Trophoblast cell (in vitro differentiated cells and primary cell): ENCODE data around the gene HTD2.

Experiments
- DNase-seq, 2 donors: peaks; one replicate each; pipeline ENCODE4 v3.0.0-alpha.2; 2016
- H2AFZ ChIP-seq: 2 replicates; pipeline ENCODE4 v1.6.1; 2013; ENCODE audit warnings: low read length, moderate library complexity, mild to moderate bottlenecking; ENCODE audit not compliant: insufficient read depth, poor library complexity
- H2AK5ac ChIP-seq: 2 replicates; pipeline ENCODE4 v1.6.1; 2013; ENCODE audit warnings: mild to moderate bottlenecking, low read length
- H2BK120ac ChIP-seq: 2 replicates; pipeline ENCODE4 v1.6.1; 2013; ENCODE audit warnings: low read length, mild to moderate bottlenecking, moderate library complexity; ENCODE audit not compliant: insufficient read depth, poor library complexity
- H2BK12ac ChIP-seq: 2 replicates; pipeline ENCODE4 v1.6.1; 2013; ENCODE audit warnings: mild to moderate bottlenecking, low read length, moderate library complexity
- H2BK5ac ChIP-seq: 2 replicates; pipeline ENCODE4 v1.6.1; 2013; ENCODE audit warnings: low read length, low read depth, moderate library complexity, mild to moderate bottlenecking; ENCODE audit not compliant: poor library complexity
- H3K14ac ChIP-seq: 2 replicates; pipeline ENCODE4 v1.6.1; 2013; ENCODE audit warnings: mild to moderate bottlenecking, low read length
- H3K18ac ChIP-seq: 2 replicates; pipeline ENCODE4 v1.6.1; 2013; ENCODE audit warnings: mild to moderate bottlenecking, low read length
- H3K23ac ChIP-seq: 2 replicates; pipeline ENCODE4 v1.6.1; 2013; ENCODE audit warnings: low read length
- H3K27ac ChIP-seq: 2 replicates; pipeline ENCODE4 v1.5.1; 2013; ENCODE audit warnings: low read depth, mild to moderate bottlenecking, inconsistent platforms, low read length, moderate library complexity
- H3K27me3 ChIP-seq: 2 replicates; pipeline ENCODE4 v1.6.1; 2013; ENCODE audit warnings: inconsistent platforms, mild to moderate bottlenecking, low read length, moderate library complexity; ENCODE audit not compliant: insufficient read depth
- H3K36me3 ChIP-seq, 2 experiments: 1 replicate in 1 of 2; 2 replicates in 1 of 2; pipeline ENCODE4 v1.6.1; 2013; ENCODE audit warnings: low read length in 2 of 2, mild to moderate bottlenecking in 2 of 2, moderate library complexity in 1 of 2; ENCODE audit not compliant: insufficient read depth in 2 of 2, control insufficient read depth in 1 of 2
- H3K4ac ChIP-seq: 2 replicates; pipeline ENCODE4 v1.6.1; 2013; ENCODE audit warnings: low read depth, mild to moderate bottlenecking, low read length, moderate library complexity
- H3K4me1 ChIP-seq, 2 experiments: 1 replicate in 1 of 2; 2 replicates in 1 of 2; pipeline ENCODE4 v1.6.1; 2013; ENCODE audit warnings: low read length in 2 of 2, mild to moderate bottlenecking in 2 of 2, moderate library complexity in 1 of 2; ENCODE audit not compliant: insufficient read depth in 2 of 2, control insufficient read depth in 1 of 2
- H3K4me2 ChIP-seq: 2 replicates; pipeline ENCODE4 v1.6.1; 2013; ENCODE audit warnings: inconsistent platforms, mild to moderate bottlenecking, low read length, moderate library complexity
- H3K4me3 ChIP-seq: 2 replicates; pipeline ENCODE4 v1.5.1; 2013; ENCODE audit warnings: mild to moderate bottlenecking, low read depth, low read length, inconsistent platforms
- H3K79me1 ChIP-seq: one replicate; pipeline ENCODE4 v1.6.1; 2013; ENCODE audit warnings: low read length
- H3K79me2 ChIP-seq: 2 replicates; pipeline ENCODE4 v1.6.1; 2013; ENCODE audit warnings: low read length, mild to moderate bottlenecking; ENCODE audit not compliant: control insufficient read depth, insufficient read depth, poor library complexity
- H3K9ac ChIP-seq: 2 replicates; pipeline ENCODE4 v1.6.1; 2013; ENCODE audit warnings: mild to moderate bottlenecking, low read length
- H3K9me3 ChIP-seq: 2 replicates; pipeline ENCODE4 v1.6.1; 2013; ENCODE audit warnings: low read depth, mild to moderate bottlenecking, control low read depth, inconsistent platforms, low read length; ENCODE audit not compliant: insufficient read depth
- H4K12ac ChIP-seq: 2 replicates; pipeline ENCODE4 v1.6.1; 2013; ENCODE audit warnings: low read depth, mild to moderate bottlenecking, low read length, moderate library complexity
- H4K8ac ChIP-seq: 2 replicates; pipeline ENCODE4 v1.6.1; 2013; ENCODE audit warnings: low read depth, mild to moderate bottlenecking, low read length, moderate library complexity
- H4K91ac ChIP-seq: one replicate; pipeline ENCODE4 v1.6.1; 2013; ENCODE audit warnings: low read depth, mild to moderate bottlenecking, low read length, moderate library complexity
- WGBS: extraction: QIAGEN DNeasy Blood & Tissue Kit; methylation state at CpG from one replicate; pipeline ENCODE4 v1.1.7; 2013; ENCODE audit warnings: missing lambda C conversion rate; ENCODE audit not compliant: insufficient read length, insufficient coverage; ENCODE audit errors: extremely low coverage; 5-methylcytosine and 5-hydroxymethylcytosine counted together

The HTD2 gene

DNA sequence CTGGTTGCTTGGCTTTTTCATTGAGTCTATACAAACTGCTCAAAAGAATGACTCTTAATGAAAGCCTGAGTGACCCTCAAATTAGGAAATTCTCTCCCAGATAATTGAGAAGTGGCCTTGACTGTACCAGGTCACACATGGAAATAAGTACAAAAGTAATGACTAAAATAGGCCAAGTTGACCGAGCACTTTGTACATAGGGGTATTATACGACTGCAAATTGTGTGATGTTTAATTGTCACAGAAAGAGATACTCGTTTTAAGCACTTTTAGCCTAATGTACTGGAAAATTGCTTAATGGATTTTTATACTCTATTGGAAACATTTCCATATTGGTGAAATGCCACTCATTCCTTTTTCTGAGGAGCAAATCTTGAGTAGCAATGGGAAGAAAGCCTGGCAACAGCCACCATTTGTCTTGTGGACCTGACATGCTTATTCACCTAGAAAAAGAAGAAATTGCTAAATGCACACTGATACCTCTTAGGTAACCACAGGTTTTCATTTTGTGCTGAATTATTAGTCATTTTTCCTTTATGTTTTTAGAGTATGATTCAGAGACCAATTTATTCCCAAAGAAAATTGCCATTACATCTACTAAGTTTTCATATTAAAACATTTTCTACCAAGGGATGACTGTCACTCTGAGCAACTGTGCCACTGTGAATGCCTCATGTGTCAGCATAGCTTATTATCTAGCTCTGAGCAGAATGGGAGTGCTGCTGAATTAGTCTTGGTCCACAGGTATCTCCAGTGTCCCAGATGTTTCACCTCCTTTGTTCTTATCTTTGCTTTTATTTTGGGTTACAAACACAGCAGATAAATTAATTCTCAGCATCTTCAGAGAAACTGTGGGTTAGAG, 17.4 kb downstream of the HTD2 start:
- no CpG with 5 or more reads among the region's 3 CpGs for WGBS
- DNase-seq = no peak
- Histone ChIP-seq H3K79me1 (no peaks in the 10 kb centered on the region), H3K4ac (no peak overlapping the region), H3K4me3 (no peak overlapping the region), H4K12ac (no peak overlapping the region), H2AK5ac (no peak overlapping the region), H3K9me3 (no peaks in the 10 kb centered on the region), H2AFZ (no peak overlapping the region), H3K79me2 (no peaks in the 10 kb centered on the region), H2BK12ac (no peak overlapping the region), H2BK5ac (no peak overlapping the region), H3K23ac (no peak overlapping the region), H3K36me3 (peaks cover 0 to 3% of the 10 kb centered on the region in 2 experiments), H3K4me2 (no peak overlapping the region), H4K91ac (no peak overlapping the region), H3K14ac (no peak overlapping the region), H3K27me3 (no peaks in the 10 kb centered on the region), H3K4me1 (no peaks in the 10 kb centered on the region), H3K18ac (no peak overlapping the region), H4K8ac (no peak overlapping the region), H3K27ac (no peak overlapping the region), H2BK120ac (no peak overlapping the region), H3K9ac (no peak overlapping the region)

DNA sequence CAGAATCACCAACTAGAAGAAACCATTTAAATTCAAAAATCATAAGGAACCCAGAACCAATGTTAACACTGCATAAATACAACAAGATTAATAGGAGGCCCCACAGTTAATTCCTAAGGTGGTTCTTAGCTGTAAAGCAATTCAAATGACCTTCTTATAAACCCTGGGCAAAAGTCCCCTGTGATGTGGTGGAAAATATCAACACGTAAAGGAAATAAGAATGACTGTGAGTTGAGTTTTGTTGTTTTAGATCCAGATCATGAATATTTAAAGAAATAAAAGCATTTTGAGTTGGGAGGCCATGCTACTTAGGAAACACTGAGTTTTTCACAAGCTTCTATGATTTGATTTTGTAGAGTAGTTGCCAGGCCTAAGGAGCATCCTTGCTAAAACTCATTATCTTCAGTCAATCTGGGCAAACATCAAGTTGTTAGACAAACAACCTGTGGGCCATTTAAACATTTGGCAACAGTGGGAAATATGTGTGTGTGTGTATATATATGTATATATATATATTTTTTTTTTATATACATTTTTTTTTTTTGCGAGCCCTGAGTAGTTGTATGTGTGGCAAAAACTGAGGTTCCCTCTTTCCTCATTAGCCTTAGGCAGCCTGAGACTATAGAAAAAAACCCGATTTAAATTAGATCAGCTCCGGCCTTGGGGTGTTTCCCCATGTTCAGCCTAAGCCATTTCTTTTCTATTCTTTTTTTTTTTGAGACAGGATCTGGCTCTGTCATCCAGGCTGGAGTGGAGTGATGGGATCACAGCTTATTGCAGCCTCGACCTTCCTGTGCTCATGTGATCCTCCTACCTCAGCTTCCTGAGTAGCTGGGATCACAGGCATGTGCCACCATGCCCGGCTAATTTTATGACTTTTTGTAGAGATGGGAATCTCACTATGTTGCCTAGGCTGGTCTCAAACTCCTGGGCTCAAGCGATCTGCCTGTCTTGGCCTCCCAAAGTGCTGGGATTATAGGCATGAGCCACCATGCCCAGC, 18.4 kb downstream of the HTD2 start:
- Histone ChIP-seq H3K14ac (no peak overlapping the region), H3K4me1 (no peaks in the 10 kb centered on the region), H4K91ac (no peak overlapping the region), H3K4me3 (no peak overlapping the region), H3K27me3 (no peaks in the 10 kb centered on the region), H3K9ac (no peak overlapping the region), H4K8ac (no peak overlapping the region), H2BK120ac (no peak overlapping the region), H3K27ac (no peak overlapping the region), H4K12ac (no peak overlapping the region), H3K18ac (no peak overlapping the region), H3K79me1 (no peaks in the 10 kb centered on the region), H2BK12ac (no peak overlapping the region), H3K79me2 (no peaks in the 10 kb centered on the region), H3K4me2 (no peak overlapping the region), H3K36me3 (no peaks in the 10 kb centered on the region), H3K4ac (no peak overlapping the region), H2AK5ac (no peak overlapping the region), H3K23ac (no peak overlapping the region), H3K9me3 (no peaks in the 10 kb centered on the region), H2BK5ac (no peak overlapping the region), H2AFZ (no peak overlapping the region)
- WGBS = no CpG with 5 or more reads among the region's 7 CpGs
- no peak for DNase-seq

DNA sequence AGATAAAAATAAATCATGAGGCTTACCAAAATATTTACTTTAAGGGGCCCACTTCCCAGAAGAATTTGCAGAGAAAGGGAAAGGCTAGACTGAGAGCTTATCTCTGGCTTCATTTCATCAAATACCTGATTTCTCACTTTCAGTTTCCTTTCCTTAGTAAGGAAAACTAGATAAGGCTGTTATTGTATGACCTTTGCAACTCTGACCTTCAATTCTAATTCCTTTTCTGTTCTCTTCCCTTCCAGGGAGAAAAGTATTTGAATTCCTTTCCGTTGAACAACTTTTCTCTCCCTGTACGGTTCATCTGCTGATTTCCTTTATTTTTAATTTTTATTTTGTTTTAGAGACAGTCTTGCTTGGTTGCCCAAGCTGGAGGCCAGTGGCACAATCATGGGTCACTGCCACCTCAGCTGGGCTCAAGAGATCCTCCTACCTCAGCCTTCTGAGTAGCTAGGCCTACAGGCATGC, 19.2 kb downstream of the HTD2 start:
- H4K8ac ChIP-seq = no peak overlapping the region
- H4K91ac ChIP-seq = no peak overlapping the region
- DNase-seq = peak in 1 of 2 donors; percentile 41
- H3K79me2 ChIP-seq = no peaks in the 10 kb centered on the region
- no peak overlapping the region for H2BK5ac ChIP-seq
- no peaks in the 10 kb centered on the region for H3K4me1 ChIP-seq
- no peak overlapping the region for H4K12ac ChIP-seq
- no peaks in the 10 kb centered on the region for H3K27me3 ChIP-seq
- no peak overlapping the region for H3K4me3 ChIP-seq
- no peak overlapping the region for H3K14ac ChIP-seq
- H2AK5ac ChIP-seq = no peak overlapping the region
- H3K4me2 ChIP-seq = no peak overlapping the region
- no peaks in the 10 kb centered on the region for H3K79me1 ChIP-seq
- no peak overlapping the region for H3K23ac ChIP-seq
- no peak overlapping the region for H3K4ac ChIP-seq
- H3K9ac ChIP-seq = no peak overlapping the region
- no peaks in the 10 kb centered on the region for H3K9me3 ChIP-seq
- no peak overlapping the region for H3K27ac ChIP-seq
- no peak overlapping the region for H2BK12ac ChIP-seq
- H2AFZ ChIP-seq = no peak overlapping the region
- no peak overlapping the region for H3K18ac ChIP-seq
- no peaks in the 10 kb centered on the region for H3K36me3 ChIP-seq
- H2BK120ac ChIP-seq = no peak overlapping the region
- no CpG with 5 or more reads among the region's 2 CpGs for WGBS

DNA sequence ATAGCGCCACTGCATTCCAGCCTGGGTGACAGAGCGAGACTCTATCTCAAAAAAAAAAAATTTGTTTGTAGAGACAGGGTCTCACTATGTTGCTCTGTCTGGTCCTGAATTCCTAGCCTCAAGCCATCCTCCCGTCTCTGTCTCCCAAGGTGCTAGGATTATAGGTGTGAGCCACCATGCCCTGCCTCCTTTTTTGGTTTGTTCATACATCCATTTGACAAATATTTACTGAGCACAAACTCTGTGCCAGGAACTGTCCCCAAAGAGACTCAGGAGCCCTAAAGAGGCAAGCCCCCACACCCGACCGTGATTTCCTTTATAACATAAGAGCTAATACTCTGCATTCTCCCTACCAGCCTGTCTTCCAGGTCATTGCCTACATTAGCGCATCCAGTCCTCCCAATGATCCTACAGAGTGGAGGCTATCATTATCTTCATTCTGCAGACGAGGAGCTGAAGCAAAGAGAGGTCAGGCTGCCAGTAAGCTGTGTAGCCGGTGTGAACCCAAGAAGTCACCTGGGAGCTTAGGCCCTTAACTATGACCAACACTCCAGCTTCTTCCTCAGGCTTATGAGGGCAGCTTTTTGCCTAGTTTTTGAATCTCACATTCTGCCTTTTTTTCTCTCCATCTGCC, 20.1 kb downstream of the HTD2 start:
- Histone ChIP-seq H2AFZ (no peak overlapping the region), H3K4me2 (no peak overlapping the region), H3K27me3 (no peaks in the 10 kb centered on the region), H4K12ac (no peak overlapping the region), H3K9me3 (no peaks in the 10 kb centered on the region), H2BK120ac (no peak overlapping the region), H3K9ac (no peak overlapping the region), H3K27ac (no peak overlapping the region), H3K4me1 (no peaks in the 10 kb centered on the region), H3K18ac (no peak overlapping the region), H2BK5ac (no peak overlapping the region), H2AK5ac (no peak overlapping the region), H2BK12ac (no peak overlapping the region), H3K79me1 (no peaks in the 10 kb centered on the region), H3K36me3 (no peaks in the 10 kb centered on the region), H3K4me3 (no peak overlapping the region), H3K79me2 (no peaks in the 10 kb centered on the region), H3K4ac (no peak overlapping the region), H3K23ac (no peak overlapping the region), H4K8ac (no peak overlapping the region), H3K14ac (no peak overlapping the region), H4K91ac (no peak overlapping the region)
- peak; percentile 22 to 28 for DNase-seq
- no CpG with 5 or more reads among the region's 8 CpGs for WGBS
